HG03558 (cell line): ENCODE measurements around the gene SMYD3.

ENCODE experiments used
- ATAC-seq: cut with Tn5 transposase; IDR thresholded peaks from one replicate; pipeline ENCODE4 v1.9.1; 2021; ENCODE audit warnings: moderate number of reproducible peaks; ENCODE audit not compliant: unreplicated experiment; ENCODE audit errors: extremely low read depth

Gene SMYD3

GRCh38 chr1:246506674-246507481 is at the start of gene SMYD3:
Gene SMYD3 (minus strand): TSS chr1:246507279.
- ATAC-seq: peak; percentile 67

DNA sequence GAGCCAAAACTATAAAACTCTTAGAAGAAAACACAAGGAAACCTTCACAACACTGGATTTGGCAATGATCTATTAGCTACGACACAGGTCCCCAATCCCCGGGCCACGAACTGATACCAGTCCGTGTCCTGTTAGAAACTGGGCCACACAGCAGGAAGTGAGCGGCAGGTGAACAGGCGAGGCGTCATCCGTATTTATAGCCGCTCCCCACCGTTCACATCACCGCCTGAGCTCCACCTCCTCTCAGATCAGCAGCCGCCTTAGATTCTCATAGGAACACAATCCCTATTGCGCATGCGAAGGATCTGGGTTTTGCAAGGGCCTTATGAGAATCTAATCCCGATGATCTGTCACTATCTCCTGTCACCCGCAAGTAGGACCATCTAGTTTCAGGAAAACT is 47.1 kb upstream of the SMYD3 start:
- no peak for ATAC-seq

- ATAC-seq: no peak
Observed at GRCh38 chr1:246552110-246552509, 45.0 kb upstream of the SMYD3 start.

GRCh38 chr1:246550402-246550801 is 43.3 kb upstream of the SMYD3 start:
- no peak for ATAC-seq

- ATAC-seq: no peak
Observed at GRCh38 chr1:246549665-246550064, 42.6 kb upstream of the SMYD3 start.

- ATAC-seq: no peak
Observed at GRCh38 chr1:246544001-246544400, 36.9 kb upstream of the SMYD3 start.

GRCh38 chr1:246540738-246541491 is 33.8 kb upstream of the SMYD3 start:
- ATAC-seq: no peak

- no peak for ATAC-seq
Observed at GRCh38 chr1:246537887-246538286, 30.8 kb upstream of the SMYD3 start.

DNA sequence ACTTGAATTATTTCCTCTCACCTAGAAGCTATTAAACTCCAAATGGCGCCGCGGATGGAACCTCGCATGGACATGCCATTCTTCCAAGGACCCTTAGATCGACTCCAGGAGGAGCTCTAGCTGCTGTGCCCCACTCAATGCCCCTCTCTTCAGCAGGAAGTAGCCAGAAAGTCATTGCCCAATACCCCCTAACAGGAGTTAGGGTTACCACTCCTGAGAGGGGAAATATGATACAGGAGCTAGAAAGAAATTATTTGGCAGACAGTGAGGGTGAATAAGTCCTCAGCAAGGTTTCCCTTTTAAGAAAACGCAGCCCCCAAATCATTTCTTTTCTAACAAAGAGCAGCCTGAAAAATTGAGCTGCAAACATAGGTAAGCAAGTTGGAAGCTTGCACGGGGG is 30.4 kb upstream of the SMYD3 start:
- ATAC-seq: no peak

DNA sequence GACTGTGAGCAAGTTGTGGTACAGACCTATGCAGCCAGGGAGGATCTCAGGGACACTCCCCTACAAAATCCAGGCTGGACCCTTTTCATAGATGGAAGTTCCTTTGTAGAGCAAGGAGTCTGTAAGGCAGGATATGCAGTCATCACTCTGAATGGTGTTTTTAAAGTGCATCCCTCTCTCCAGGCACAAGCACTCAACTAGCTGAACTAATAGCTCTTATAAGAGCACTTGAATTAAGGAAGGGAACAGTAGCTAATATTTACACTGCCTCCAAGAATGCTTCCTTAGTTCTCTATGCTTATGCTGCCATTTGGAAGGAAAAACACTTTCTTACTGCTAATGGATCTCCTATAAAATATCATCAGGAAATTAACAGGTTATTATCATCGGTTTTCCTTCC is 27.0 kb upstream of the SMYD3 start:
- ATAC-seq: no peak

- no peak for ATAC-seq
Observed at GRCh38 chr1:246533371-246533905, 26.4 kb upstream of the SMYD3 start.

GRCh38 chr1:246532519-246532918 is 25.4 kb upstream of the SMYD3 start:
- ATAC-seq: no peak

GRCh38 chr1:246530482-246530881 is 23.4 kb upstream of the SMYD3 start:
- no peak for ATAC-seq

DNA sequence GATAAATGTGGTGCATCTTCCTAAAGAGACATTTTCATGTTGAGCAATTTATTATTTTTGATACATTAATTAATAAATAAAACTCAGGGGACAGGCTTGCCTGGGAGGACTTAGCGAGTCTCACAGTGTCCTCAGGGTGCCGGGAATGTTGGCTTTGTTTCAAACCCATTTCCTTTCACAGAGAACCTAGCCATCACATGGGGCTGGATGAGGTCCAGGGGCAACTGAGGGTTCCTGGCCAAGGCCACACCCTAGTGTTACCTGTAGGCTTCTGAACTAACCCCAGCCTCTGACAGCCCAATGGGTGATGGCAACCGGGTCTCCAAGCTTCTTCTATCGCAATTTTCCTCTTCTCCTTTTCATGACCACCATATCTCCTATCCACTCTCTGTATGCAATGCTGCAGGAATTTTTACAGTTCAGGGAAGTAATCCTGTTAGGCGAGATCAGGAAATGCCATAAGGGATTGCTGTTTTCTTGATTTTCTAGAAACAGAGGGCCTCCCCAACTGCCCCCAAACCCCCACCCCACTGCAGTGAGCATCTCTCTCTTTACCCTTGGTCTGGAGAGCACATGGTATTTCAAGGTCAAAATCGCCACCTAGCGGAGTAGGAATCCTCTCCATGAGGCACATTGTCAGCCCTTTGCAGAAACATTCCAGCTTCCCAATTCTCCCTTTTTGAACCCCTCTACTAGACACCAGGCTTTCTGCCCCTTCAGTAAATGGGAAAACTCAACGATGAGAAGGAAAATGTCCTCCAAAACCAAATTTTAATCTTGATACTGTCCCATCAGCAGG is 22.1 kb upstream of the SMYD3 start:
- ATAC-seq: no peak

DNA sequence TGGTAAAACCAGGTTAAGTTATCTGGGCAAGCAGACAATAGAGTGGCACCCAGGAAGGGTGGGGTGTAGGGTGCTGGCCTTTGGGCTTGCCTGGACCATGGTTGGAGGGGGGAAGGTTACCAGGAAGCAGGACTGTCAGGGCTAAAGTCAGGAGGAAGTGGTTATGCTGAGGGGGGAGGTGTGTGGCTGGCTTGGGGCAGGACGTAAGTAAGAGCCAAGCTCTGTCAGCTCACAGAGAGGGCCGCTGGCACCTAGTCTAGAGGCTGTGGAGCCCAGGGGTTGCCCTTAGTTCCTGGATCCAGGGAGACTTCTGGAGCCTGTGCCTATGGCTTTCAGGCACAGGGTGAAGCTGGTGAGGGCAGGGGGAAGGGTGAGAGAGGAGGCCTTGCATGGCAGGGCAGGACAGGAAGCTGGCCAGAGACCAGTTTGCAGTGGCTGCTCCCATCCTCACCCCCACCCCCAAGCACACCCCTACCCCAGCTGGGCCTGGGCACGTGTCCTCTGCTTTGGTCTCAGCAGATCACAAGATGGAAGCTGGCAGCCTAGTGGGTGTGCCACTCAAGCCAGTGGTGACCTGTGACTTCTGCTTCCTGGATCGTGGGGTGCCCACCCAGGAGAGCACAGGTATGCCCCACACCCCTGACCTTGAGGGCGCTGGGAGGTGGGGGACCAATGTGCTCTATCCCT is 20.5 kb upstream of the SMYD3 start:
- no peak for ATAC-seq

GRCh38 chr1:246526915-246527314 is 19.8 kb upstream of the SMYD3 start:
- ATAC-seq: no peak

- no peak for ATAC-seq
Observed at GRCh38 chr1:246526380-246526779, 19.3 kb upstream of the SMYD3 start.

DNA sequence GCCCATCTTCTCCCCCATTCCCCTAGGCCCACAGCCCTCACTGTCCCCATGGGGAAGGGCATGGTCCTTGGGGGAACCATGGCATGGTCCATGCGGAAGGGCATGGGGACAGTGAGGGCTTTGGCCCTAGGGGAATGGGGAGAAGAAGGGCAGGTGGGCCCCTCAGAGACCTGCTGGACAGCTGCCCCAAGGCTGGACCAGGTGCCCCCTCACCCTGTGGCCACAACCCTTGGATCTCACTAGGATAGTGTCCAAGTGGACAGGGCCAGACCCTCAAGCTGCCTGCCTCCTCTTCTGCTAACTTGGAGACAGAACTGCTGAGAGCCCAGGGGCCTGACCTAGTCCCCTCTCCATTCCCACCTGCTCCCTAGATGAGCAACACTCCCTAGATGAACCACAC is 12.4 kb upstream of the SMYD3 start:
- no peak for ATAC-seq

- no peak for ATAC-seq
Observed at GRCh38 chr1:246518456-246519205, 11.6 kb upstream of the SMYD3 start.
